CD14-positive monocyte (primary cell): ENCODE results near the gene ASF1B. TPM values are rescaled to one million over a fixed set of nuclear protein-coding genes. Genes with fewer than 3 reads are reported as not detected.
A peak's percentile ranks its signal among the peaks of the same experiment; 100 is the strongest.
"Not testable (repeated sequence)": the region's sequence is repeated elsewhere in the genome, so short reads cannot be mapped to it uniquely, and the experiment has no call there.

ENCODE experiments used
- DNase-seq, 3 donors: peaks; one replicate each; pipeline ENCODE4 v3.0.0-alpha.2; 2011 to 2022
- H2AFZ ChIP-seq: 2 replicates; pipeline ENCODE4 v1.6.0; 2012; ENCODE audit warnings: mild to moderate bottlenecking, low read depth, low read length, inconsistent platforms; ENCODE audit not compliant: insufficient read depth, poor library complexity, severe bottlenecking
- H3K27ac ChIP-seq, 2 donors: 1 replicate in 1 of 2; 2 replicates in 1 of 2; pipeline ENCODE4 v1.5.1; 2012 to 2013; ENCODE audit warnings: low read length in 2 of 2, control low read depth in 1 of 2, inconsistent platforms in 1 of 2, low read depth in 1 of 2, mild to moderate bottlenecking in 1 of 2
- H3K27me3 ChIP-seq, 2 donors: one replicate each; pipeline versions ENCODE4 v1.6.0 to v1.6.1; 2011 to 2013; ENCODE audit warnings: low read length in 2 of 2; ENCODE audit not compliant: control insufficient read depth in 2 of 2, insufficient read depth in 2 of 2
- H3K36me3 ChIP-seq, 2 donors: replicated peaks in 1 of 2; 1 replicate in 1 of 2; 2 replicates in 1 of 2; pipeline versions ENCODE4 v1.5.1 to v1.6.1; 2012 to 2013; ENCODE audit warnings: low read length in 2 of 2, control low read depth in 1 of 2, inconsistent platforms in 1 of 2, mild to moderate bottlenecking in 1 of 2; ENCODE audit not compliant: insufficient read depth in 2 of 2, control insufficient read depth in 1 of 2
- H3K4me1 ChIP-seq, 2 donors: 1 replicate in 1 of 2; 2 replicates in 1 of 2; pipeline versions ENCODE4 v1.5.1 to v1.6.1; 2012 to 2013; ENCODE audit warnings: low read length in 2 of 2, control low read depth in 1 of 2, inconsistent platforms in 1 of 2, mild to moderate bottlenecking in 1 of 2, moderate library complexity in 1 of 2; ENCODE audit not compliant: insufficient read depth in 2 of 2, control insufficient read depth in 1 of 2
- H3K4me2 ChIP-seq: replicated peaks from 2 replicates; pipeline ENCODE3; 2012; ENCODE audit warnings: low read length, moderate library complexity, mild to moderate bottlenecking; ENCODE audit not compliant: poor library complexity, severe bottlenecking; ENCODE audit errors: extremely low read depth
- H3K4me3 ChIP-seq, 3 experiments: fragments of 200-600 bp in 1 of 3; sonication (generic) in 1 of 3; replicated peaks in 1 of 3; 1 replicate in 2 of 3; 2 replicates in 1 of 3; pipeline ENCODE4 v1.5.1; 2011 to 2013; ENCODE audit warnings: low read length in 3 of 3, mild to moderate bottlenecking in 3 of 3, control low read depth in 2 of 3, low read depth in 2 of 3, inconsistent platforms in 1 of 3, moderate library complexity in 1 of 3
- H3K79me2 ChIP-seq: 2 replicates; pipeline ENCODE4 v1.6.0; 2012; ENCODE audit warnings: mild to moderate bottlenecking, control low read depth, inconsistent platforms, low read length, moderate library complexity; ENCODE audit not compliant: insufficient read depth
- H3K9ac ChIP-seq: 2 replicates; pipeline ENCODE4 v1.6.0; 2017; ENCODE audit warnings: low read length, mild to moderate bottlenecking; ENCODE audit not compliant: insufficient read depth, poor library complexity, severe bottlenecking
- H3K9me3 ChIP-seq, 2 donors: replicated peaks in 1 of 2; 1 replicate in 1 of 2; 2 replicates in 1 of 2; pipeline versions ENCODE4 v1.5.1 to v1.6.1; 2012 to 2013; ENCODE audit warnings: low read length in 2 of 2, control low read depth in 1 of 2; ENCODE audit not compliant: control insufficient read depth in 1 of 2, insufficient read depth in 1 of 2
- H4K20me1 ChIP-seq: 2 replicates; pipeline ENCODE4 v1.6.0; 2012; ENCODE audit warnings: mild to moderate bottlenecking, low read length, control low read depth, moderate library complexity; ENCODE audit not compliant: insufficient read depth
- H3K27ac Mint-ChIP-seq, 7 donors: one replicate each; pipeline ENCODE4 v1.8.0; 2020; ENCODE audit warnings: mild to moderate bottlenecking in 7 of 7, mixed read lengths in 7 of 7, moderate library complexity in 6 of 7, inconsistent platforms in 2 of 7
- H3K27me3 Mint-ChIP-seq, 3 donors: one replicate each; pipeline ENCODE4 v1.8.0; 2021 to 2022; ENCODE audit warnings: low read depth in 3 of 3, mild to moderate bottlenecking in 3 of 3, mixed read lengths in 3 of 3, moderate library complexity in 3 of 3, inconsistent platforms in 1 of 3
- H3K36me3 Mint-ChIP-seq, 2 donors: one replicate each; pipeline ENCODE4 v1.8.0; 2020; ENCODE audit warnings: mixed read lengths in 2 of 2, inconsistent platforms in 1 of 2, mild to moderate bottlenecking in 1 of 2
- H3K4me1 Mint-ChIP-seq: one replicate; pipeline ENCODE4 v1.8.0; 2020; ENCODE audit warnings: mild to moderate bottlenecking, mixed read lengths
- H3K4me3 Mint-ChIP-seq, 2 donors: one replicate each; pipeline ENCODE4 v1.8.0; 2020; ENCODE audit warnings: mild to moderate bottlenecking in 2 of 2, mixed read lengths in 2 of 2, moderate library complexity in 1 of 2
- H3K9me3 Mint-ChIP-seq, 7 donors: one replicate each; pipeline ENCODE4 v1.8.0; 2020 to 2022; ENCODE audit warnings: mixed read lengths in 7 of 7, mild to moderate bottlenecking in 6 of 7, moderate library complexity in 6 of 7, inconsistent platforms in 2 of 7
- CTCF ChIP-seq: fragments of 200-600 bp; IDR thresholded peaks from one replicate; pipeline ENCODE4 v1.8.0; 2022; ENCODE audit warnings: antibody characterized with exemption, mild to moderate bottlenecking
- WGBS: methylation state at CpG from one replicate; pipeline ENCODE4 v1.1.5; 2013; ENCODE audit warnings: missing lambda C conversion rate; ENCODE audit not compliant: insufficient coverage; 5-methylcytosine and 5-hydroxymethylcytosine counted together
- intact Hi-C, 2 donors: fragments of 100-400 bp; cut with micrococcal nuclease; formaldehyde crosslinking; loops; one replicate each; pipeline versions ENCODE4 v1.15.0 to v1.15.1; 2023
- polyA plus RNA-seq, 3 donors: library from polyadenylated mRNA; depleted of rRNA in 1 of 3; unstranded in 2 of 3; stranded (reverse) in 1 of 3; fragments of 300-500 nt in 2 of 3; fragments of >200 nt in 1 of 3; fragmentation: Illumina TruSeq in 2 of 3; gene quantifications; 1 replicate in 2 of 3; 2 replicates in 1 of 3; pipeline ENCODE4 v1.2.3, GENCODE V29; 2012 to 2021

ASF1B gene
- polyA plus RNA-seq, 3 donors: 6.3 to 13.4 (median 9.2) TPM

- Mint-ChIP-seq H3K4me1 (peaks cover 63% of the 10 kb centered on the region), H3K36me3 (peaks cover 10 to 19% of the 10 kb centered on the region in 2 donors), H3K27ac (peak overlapping the region in 2 of 7 donors; percentile 37 to 54), H3K27me3 (peaks cover 0 to 5% (median 0%) of the 10 kb centered on the region in 3 donors), H3K4me3 (no peak overlapping the region), H3K9me3 (peaks cover 0 to 1% (median 0%) of the 10 kb centered on the region in 7 donors)
- Histone ChIP-seq H3K27me3 (no peaks in the 10 kb centered on the region), H3K4me2 (no peak overlapping the region), H3K79me2 (peaks cover 75% of the 10 kb centered on the region), H3K4me3 (no peak overlapping the region), H2AFZ (no peak overlapping the region), H3K36me3 (peaks cover 0 to 3% of the 10 kb centered on the region in 2 donors), H3K27ac (no peak overlapping the region), H4K20me1 (peaks cover 83% of the 10 kb centered on the region), H3K9ac (no peak overlapping the region), H3K4me1 (peaks cover 30 to 36% of the 10 kb centered on the region in 2 donors), H3K9me3 (no peaks in the 10 kb centered on the region)
- 63% methylated on average over 5 of the region's 7 CpGs for WGBS
- no peak for TF ChIP-seq CTCF
- no peak for DNase-seq
- intact Hi-C loops: loop anchor here in 1 of 2 donors (5.0 to 10.0 kb wide), 2 partner anchors 140 to 258 kb away; no protein-coding TSS in a partner anchor
Observed at GRCh38 chr19:14146789-14147216, 10.4 kb upstream of the ASF1B start.

- intact Hi-C loops: loop anchor here in 1 of 2 donors (5.0 to 10.0 kb wide), 2 partner anchors 141 to 259 kb away; no protein-coding TSS in a partner anchor
- DNase-seq, H3K27me3 Mint-ChIP-seq, H3K9me3 Mint-ChIP-seq, H3K36me3 ChIP-seq, H3K4me3 Mint-ChIP-seq, H3K27ac ChIP-seq, H2AFZ ChIP-seq, H3K4me2 ChIP-seq, H3K9me3 ChIP-seq, H3K27ac Mint-ChIP-seq, H3K27me3 ChIP-seq, H3K9ac ChIP-seq, H3K4me3 ChIP-seq: not testable (repeated sequence)
- Mint-ChIP-seq H3K36me3 (peaks cover 10 to 15% of the 10 kb centered on the region in 2 donors), H3K4me1 (peaks cover 65% of the 10 kb centered on the region)
- WGBS: 98% methylated on average over 7 of the region's 10 CpGs
- Histone ChIP-seq H3K4me1 (peaks cover 30 to 36% of the 10 kb centered on the region in 2 donors), H3K79me2 (peaks cover 77% of the 10 kb centered on the region), H4K20me1 (peaks cover 82% of the 10 kb centered on the region)
Observed at GRCh38 chr19:14146169-14146568, 9.8 kb upstream of the ASF1B start.
